A172 (cell line): ENCODE data around the gene LZTS2. TPM values are rescaled to one million over a fixed set of nuclear protein-coding genes. Genes with fewer than 3 reads are reported as not detected.
A peak's percentile ranks its signal among the peaks of the same experiment; 100 is the strongest.

ENCODE experiments used
- DNase-seq: peaks from one replicate; pipeline ENCODE4 v3.0.0-alpha.2; 2015; ENCODE audit warnings: low spot score
- total RNA-seq: library from RNA; depleted of rRNA; stranded (reverse); fragments of >200 nt; shearing (Covaris generic); gene quantifications from 2 replicates; pipeline ENCODE4 v1.2.3, GENCODE V29; 2014

LZTS2 gene
- total RNA-seq, 1 experiment from 2014 or later = 76.9 TPM

- no peak for DNase-seq
Observed at GRCh38 chr10:100978121-100978900, 21.3 kb upstream of the LZTS2 start.

DNA sequence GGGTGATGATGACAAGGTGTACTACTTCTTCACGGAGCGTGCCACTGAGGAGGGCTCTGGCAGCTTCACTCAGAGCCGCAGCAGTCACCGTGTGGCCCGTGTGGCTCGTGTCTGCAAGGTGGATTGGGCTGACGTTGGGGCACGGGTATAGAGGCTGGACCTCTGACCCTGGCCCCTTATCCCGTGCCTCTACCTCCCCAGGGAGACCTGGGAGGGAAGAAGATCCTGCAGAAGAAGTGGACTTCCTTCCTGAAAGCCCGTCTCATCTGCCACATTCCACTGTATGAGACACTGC lies 20.8 kb upstream of the LZTS2 start:
- no peak for DNase-seq

DNA sequence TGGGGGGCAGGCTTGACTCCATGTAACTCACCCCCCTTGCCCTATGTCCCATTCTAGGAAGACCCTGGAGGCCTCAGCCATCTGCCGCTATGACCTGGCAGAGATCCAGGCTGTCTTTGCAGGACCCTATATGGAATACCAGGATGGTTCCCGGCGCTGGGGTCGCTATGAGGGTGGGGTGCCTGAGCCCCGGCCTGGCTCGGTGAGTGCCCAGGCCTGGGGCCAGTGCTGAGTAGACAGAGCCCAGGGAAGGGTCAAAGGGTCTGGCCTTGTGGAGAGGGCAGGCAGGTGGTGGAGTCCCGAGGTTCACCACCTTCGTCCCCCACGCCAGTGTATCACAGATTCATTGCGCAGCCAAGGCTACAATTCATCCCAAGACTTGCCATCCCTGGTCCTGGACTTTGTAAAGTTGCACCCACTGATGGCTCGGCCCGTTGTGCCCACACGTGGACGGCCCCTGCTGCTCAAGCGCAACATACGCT lies 19.8 kb upstream of the LZTS2 start:
- DNase-seq = no peak

DNA sequence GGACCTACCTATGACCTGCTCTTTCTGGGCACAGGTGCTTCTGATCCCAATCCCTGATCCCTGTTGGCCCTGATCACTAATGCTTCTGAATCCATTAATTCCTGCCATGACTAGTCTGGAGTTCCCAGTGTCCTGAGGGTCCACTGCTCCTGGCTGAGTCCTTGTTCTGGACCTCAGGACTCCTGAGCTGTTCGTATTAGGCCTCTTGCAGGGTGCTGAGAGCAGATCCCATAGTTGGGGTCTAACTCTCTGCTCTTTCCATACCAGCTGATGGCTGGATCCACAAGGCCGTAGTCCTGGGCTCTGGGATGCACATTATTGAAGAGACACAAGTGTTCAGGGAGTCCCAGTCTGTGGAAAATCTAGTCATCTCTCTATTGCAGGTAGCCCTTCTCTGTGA lies 19.3 kb upstream of the LZTS2 start:
- DNase-seq = no peak

- DNase-seq = no peak
Observed at GRCh38 chr10:100980711-100981110, 18.9 kb upstream of the LZTS2 start.

DNA sequence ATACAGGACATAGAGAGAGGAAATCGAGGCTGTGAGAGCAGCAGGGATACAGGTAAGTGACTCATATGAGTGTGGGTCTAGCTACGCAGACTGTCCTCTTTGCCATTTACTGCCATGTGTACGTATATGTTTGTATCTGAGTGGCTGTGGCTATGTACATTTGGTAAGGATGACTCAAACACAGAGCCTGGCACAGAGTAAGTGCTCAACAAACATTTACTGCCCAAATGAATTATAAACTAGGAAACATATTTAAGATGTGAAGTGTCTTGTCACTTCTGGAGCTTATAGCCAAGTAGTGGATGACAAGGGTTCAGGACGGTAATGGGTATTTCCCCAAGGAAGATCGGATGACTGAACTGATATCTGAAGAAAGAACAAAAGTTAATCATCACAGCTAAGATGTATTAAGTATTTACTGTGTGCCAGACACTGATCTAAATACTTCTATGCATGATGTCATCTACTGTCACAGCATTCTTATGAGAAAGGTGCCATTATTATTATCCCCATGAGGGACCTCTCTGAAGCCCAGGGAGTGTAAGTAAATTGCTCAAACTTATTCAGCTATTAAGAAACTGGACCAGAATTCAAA lies 18.3 kb upstream of the LZTS2 start:
- DNase-seq = no peak

DNA sequence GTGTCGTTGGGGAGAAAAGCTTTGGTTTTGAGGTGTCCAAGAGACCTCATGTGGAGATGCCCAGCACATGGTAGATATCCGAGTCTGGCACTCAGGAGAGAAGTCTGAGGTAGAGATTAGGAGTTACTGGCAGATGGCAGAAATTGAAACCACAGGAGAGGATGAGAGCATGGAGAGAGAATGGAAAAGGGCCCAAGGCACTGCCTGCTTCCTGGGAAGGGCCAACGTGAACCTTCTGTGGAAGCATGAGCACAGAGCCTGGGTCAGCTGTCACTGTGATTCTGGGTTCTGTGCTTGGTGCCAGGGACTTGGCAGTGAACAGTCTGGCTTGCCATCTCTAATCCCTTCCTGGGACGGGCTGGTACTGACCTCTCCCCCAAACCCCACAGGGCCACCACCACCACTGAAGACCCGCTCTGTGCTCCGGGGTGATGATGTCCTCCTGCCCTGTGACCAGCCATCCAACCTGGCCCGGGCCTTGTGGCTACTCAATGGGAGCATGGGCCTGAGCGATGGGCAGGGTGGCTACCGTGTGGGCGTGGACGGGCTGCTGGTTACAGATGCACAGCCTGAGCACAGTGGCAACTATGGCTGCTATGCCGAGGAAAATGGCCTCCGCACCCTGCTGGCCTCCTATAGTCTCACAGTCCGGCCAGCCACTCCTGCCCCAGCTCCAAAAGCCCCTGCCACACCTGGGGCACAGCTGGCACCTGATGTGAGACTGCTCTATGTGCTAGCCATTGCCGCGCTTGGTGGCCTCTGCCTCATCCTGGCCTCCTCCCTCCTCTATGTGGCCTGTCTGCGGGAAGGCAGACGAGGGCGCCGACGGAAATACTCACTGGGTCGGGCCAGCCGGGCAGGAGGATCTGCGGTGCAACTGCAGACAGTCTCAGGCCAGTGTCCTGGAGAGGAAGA lies 16.4 kb upstream of the LZTS2 start:
- no peak for DNase-seq

DNA sequence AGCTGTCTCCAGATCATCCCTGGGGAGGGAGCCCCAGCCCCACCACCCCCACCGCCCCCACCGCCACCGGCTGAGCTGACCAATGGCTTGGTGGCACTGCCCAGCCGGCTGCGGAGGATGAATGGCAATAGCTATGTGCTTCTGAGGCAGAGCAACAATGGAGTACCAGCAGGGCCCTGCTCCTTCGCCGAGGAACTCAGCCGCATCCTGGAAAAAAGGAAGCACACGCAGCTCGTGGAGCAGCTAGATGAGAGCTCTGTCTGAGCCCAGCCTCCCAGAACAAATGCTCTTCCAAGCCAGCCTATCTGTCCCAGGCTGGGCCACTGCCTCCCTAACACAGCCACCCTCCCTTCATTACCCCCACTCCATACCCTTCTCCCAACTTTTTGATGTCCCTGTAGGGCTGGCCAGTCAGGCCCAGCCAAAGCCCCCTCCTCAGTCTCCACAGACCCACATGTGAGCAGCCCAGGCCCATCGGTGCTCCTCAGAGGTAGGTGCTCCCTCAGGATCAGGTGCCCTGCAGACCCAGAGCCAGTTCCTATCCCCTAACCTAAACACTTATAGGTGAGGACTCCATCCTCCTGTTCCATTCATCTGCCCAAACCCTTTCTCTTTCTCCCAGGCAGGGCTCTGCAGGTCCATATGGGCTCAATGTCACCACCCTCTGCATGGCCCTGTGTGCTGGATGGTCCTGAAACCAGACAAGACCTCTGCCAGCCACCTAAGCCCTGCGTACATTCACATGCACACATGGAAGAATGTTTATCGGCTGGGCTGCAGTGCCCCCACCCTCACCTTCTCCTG lies 15.5 kb upstream of the LZTS2 start:
- DNase-seq = no peak

DNA sequence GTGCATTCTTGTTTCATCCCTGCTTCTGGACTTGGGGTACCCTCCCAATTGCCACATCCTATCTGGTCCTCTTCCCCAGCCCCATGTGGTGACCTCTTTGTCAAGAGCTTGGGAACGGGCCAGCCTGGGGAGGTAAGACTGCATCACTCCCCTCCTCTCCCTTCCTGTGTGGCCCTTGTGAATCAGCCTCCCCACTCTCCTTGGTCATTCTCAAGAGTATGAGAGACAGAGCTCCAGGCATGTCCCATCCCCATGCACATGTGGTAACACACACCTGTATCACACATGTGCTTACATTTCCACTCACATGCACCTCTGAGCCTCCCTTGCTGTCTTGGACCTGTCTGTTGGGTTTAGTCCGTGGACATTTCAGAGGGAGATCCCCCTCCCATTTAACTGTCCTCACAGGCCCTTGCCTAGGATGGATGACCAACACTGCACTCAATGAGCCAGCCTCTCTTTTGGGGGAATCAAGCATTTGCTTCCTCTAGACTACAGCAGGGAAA lies 14.9 kb upstream of the LZTS2 start:
- DNase-seq = no peak

GRCh38 chr10:100985336-100985735 lies 14.3 kb upstream of the LZTS2 start:
- no peak for DNase-seq

DNA sequence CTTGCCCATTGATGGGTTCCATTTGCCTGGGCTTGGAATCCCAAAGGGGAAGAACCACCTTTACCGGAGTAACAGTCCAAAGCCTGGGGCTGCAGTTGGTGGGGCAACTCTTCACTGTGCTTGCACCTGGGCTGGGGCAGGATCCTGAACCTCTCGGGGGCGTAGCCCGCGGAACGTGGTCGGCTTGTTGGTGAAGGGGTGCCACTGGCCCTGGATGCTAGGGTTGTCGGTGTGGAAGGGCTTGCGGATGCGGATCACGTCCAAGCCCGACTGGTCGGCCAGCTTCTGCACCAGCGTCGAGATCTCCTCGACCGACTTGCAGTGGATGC lies 13.0 kb upstream of the LZTS2 start:
- DNase-seq = no peak

- DNase-seq = peak; percentile 69
Observed at GRCh38 chr10:100986952-100987684, 12.5 kb upstream of the LZTS2 start, which contains the start of the genes MRPL43 and TWNK. MRPL43 (minus strand) TSS chr10:100987497; CDS start chr10:100987443, 54 bp downstream. TWNK (plus strand) TSS chr10:100987543; CDS start chr10:100988211, 668 bp downstream.

DNA sequence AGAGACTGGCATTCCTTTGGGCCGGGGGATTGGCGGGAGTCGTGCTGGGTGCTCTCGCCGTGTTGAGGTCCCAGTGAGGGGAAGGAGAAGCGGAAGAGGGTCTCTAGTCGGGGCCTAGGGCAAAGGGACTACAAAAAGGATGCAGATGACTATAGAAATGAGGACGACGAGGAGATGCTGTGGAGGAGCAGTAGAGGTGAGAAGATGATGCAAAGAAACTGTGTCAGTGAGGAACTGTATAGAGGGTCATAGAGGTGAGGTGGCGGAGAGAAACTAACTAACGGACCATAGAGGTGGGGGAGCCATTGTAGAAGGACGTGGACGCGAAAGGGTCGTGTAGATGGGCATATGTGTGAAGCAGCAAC lies 11.9 kb upstream of the LZTS2 start:
- DNase-seq = no peak

- DNase-seq = no peak
Observed at GRCh38 chr10:100988166-100988565, 11.4 kb upstream of the LZTS2 start.

DNA sequence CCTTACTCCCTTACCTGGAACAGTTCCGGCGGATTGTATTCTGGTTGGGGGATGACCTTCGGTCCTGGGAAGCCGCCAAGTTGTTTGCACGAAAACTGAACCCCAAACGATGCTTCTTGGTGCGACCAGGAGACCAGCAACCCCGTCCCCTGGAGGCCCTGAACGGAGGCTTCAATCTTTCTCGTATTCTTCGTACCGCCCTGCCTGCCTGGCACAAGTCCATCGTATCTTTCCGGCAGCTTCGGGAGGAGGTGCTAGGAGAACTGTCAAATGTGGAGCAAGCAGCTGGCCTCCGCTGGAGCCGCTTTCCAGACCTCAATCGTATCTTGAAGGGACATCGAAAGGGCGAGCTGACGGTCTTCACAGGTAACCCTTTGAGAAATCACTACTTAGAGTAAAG lies 10.5 kb upstream of the LZTS2 start:
- DNase-seq = no peak

- peak; percentile 33 for DNase-seq
Observed at GRCh38 chr10:100993986-100994708, 5.5 kb upstream of the LZTS2 start.

DNA sequence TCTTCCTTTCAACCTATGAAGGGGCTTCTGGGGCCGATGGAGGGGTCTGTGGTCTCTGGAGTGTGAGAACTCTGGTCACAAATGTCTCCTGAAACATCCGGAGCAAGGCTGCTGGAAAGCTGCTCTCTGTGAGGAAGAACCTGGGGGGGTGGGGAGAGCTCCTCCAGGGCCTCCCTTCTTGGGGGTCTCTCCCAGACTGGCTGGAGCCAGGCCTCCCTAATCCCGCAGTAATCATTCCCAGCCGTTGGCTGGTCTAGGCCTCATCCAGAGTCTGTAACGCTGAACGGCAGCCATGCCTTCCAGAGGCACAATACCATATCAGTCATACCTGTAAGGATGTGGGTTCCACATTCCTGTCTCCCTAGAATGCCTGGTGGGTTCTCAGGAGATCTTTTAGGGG lies 4.4 kb upstream of the LZTS2 start:
- no peak for DNase-seq

GRCh38 chr10:100996678-100997359 lies 2.8 kb upstream of the LZTS2 start:
- DNase-seq = no peak

DNA sequence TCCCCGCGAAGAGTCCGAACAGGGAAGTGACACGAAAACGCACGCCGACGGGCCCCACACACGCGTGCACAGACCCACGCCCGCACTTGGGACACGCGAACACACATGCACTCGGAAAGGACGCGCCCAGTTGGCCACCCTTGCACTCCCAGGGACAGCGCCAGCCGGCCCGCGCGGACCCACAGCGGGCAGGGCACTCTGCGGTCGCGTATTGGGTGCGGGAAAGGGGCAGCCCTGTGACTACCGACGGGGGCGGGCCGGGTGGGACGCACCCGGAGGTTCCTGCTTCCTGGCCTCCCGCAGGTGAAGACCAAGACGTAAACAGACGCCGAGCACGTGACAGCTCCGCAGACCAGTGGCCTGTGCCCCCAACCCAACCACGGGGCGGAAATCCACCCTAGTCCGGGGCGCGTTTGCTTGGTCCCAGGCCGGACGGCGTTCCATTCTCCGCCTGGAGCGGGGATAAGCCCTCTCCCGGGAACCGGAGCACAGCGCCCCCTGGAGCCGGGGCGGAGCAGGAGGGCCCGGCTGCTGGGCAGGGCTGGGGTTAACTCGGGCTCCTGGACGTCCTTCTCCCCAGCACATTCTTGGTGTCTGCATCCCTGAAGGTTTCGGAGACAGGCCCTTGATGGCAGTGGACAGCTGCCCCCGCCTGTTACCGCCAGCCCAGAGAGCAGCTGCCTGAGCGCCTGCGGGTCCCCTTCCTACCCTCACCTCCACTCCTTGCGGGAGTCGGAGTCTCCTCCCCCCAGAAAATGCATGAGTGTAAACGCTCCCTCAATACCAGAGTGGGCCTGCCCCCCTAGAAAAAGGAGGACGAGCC lies 2.0 kb upstream of the LZTS2 start:
- peak; percentile 72 for DNase-seq
